MM.1S (cell line): Measurements from ENCODE around the gene SSH3.

Source experiments
- DNase-seq: peaks from one replicate; pipeline ENCODE4 v3.0.0-alpha.2; 2015
- H2AFZ ChIP-seq: fragments of 300-600 bp; sonication (generic); 2 replicates; pipeline ENCODE4 v1.6.0; 2016; ENCODE audit warnings: antibody characterized with exemption, low read length
- H3F3A ChIP-seq: fragments of 300-600 bp; sonication (generic); 2 replicates; pipeline ENCODE4 v1.6.1; 2016; ENCODE audit warnings: mild to moderate bottlenecking, antibody characterized with exemption, low read length, moderate library complexity, mixed read lengths; ENCODE audit not compliant: insufficient read depth
- H3K27ac ChIP-seq: fragments of 300-600 bp; sonication (generic); 2 replicates; pipeline ENCODE4 v1.5.1; 2016; ENCODE audit warnings: mild to moderate bottlenecking, low read length
- H3K27me3 ChIP-seq: fragments of 300-600 bp; sonication (generic); replicated peaks from 2 replicates; pipeline ENCODE4 v1.6.0; 2016; ENCODE audit warnings: low read length; ENCODE audit not compliant: insufficient read depth
- H3K36me3 ChIP-seq: fragments of 300-600 bp; sonication (generic); replicated peaks from 2 replicates; pipeline ENCODE4 v1.6.1; 2016; ENCODE audit warnings: mild to moderate bottlenecking, low read length, mixed read lengths; ENCODE audit not compliant: insufficient read depth
- H3K4me1 ChIP-seq: fragments of 300-600 bp; sonication (generic); 2 replicates; pipeline ENCODE4 v1.6.1; 2016; ENCODE audit warnings: low read length, mixed read lengths
- H3K4me2 ChIP-seq: fragments of 300-600 bp; sonication (generic); 2 replicates; pipeline ENCODE4 v1.6.0; 2016; ENCODE audit warnings: low read depth, low read length
- H3K4me3 ChIP-seq: fragments of 300-600 bp; sonication (generic); 2 replicates; pipeline ENCODE4 v1.5.1; 2016; ENCODE audit warnings: low read length, mixed read lengths
- H3K79me2 ChIP-seq: fragments of 300-600 bp; sonication (generic); 2 replicates; pipeline ENCODE4 v1.6.1; 2016; ENCODE audit warnings: mixed run types, low read length, mixed read lengths
- H3K9ac ChIP-seq: fragments of 300-600 bp; sonication (generic); 2 replicates; pipeline ENCODE4 v1.6.1; 2016; ENCODE audit warnings: low read length, mixed read lengths
- H3K9me2 ChIP-seq: fragments of 300-600 bp; sonication (generic); replicated peaks from 2 replicates; pipeline ENCODE4 v1.6.1; 2016; ENCODE audit warnings: mild to moderate bottlenecking, low read length, mixed read lengths; ENCODE audit not compliant: insufficient read depth
- H3K9me3 ChIP-seq: fragments of 300-600 bp; sonication (generic); replicated peaks from 2 replicates; pipeline ENCODE4 v1.6.1; 2016; ENCODE audit warnings: mild to moderate bottlenecking, low read length, mixed read lengths; ENCODE audit not compliant: insufficient read depth
- H4K20me1 ChIP-seq: fragments of 300-600 bp; sonication (generic); 2 replicates; pipeline ENCODE4 v1.6.1; 2016; ENCODE audit warnings: mild to moderate bottlenecking, low read length, moderate library complexity, mixed read lengths; ENCODE audit not compliant: insufficient read depth
- EZH2 ChIP-seq: fragments of 300-600 bp; sonication (generic); optimal IDR thresholded peaks from 2 replicates; pipeline ENCODE3; 2017; ENCODE audit warnings: low read depth, mild to moderate bottlenecking, antibody characterized with exemption, low read length, mixed read lengths
- EZH2phosphoT487 ChIP-seq: fragments of 300-600 bp; sonication (generic); IDR thresholded peaks from 2 replicates; pipeline ENCODE4 v1.6.1; 2018; ENCODE audit warnings: antibody characterized with exemption, low read length
- TF ChIP-seq, protein P1 (sequence below): fragments of 300-600 bp; sonication (generic); IDR thresholded peaks from 2 replicates; pipeline ENCODE4 v1.5.1; 2016; ENCODE audit warnings: antibody characterized with exemption, low read length, mixed read lengths

The SSH3 gene

DNA sequence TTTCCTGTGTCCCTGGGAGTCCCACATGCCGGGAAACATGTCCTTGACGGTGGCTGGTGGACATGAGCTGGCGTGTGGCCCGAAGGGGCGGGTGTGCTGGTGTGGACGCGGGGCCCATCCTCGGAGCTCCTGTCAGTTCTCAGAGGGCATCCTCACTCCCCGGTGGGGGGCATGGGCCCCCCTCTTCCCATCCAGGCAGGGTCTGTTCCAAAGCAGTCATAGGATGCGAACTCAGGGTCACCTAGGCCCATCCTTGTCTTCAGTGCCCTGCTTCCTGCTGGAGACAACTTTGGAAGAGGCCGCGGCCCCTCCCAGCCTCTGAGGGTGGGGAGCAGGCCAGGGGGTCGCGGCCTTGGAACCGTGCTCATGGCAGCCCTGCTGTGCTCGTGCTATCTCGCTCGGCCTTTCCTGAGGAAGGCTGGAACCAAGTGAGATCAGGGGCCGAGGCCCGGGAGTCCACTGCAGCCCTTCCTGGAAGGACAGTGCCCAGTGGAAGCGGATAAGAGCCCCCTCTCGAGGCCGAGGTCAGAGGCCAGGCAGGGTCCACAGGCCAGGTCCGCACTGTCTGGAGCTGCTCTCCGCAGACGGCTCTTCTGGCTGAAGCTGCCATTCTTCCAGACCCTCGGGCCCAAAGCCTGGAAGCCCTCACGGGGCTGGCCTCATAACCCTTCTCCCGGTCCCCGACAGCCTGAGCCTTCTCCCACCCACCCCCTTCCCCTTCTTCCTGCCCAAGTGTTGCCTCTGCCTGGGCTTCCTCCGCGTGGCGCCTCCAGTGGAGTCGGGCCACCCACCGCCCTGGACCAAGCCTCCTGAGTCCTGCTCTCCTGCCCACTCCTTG, 28.3 kb upstream of the SSH3 start:
- H3K27me3 ChIP-seq, result no peaks in the 10 kb centered on the region
- H2AFZ ChIP-seq, result no peak overlapping the region
- H3K79me2 ChIP-seq, result peaks cover 96% of the 10 kb centered on the region
- peaks cover 75% of the 10 kb centered on the region for H3K4me1 ChIP-seq
- H3K9me3 ChIP-seq, result no peaks in the 10 kb centered on the region
- peaks cover 33% of the 10 kb centered on the region for H3F3A ChIP-seq
- H3K4me2 ChIP-seq, result peak overlapping the region; percentile 68; the same call in 1 of the 2 replicates
- H3K9ac ChIP-seq, result no peak overlapping the region
- peaks cover 35% of the 10 kb centered on the region for H4K20me1 ChIP-seq
- peak overlapping the region; percentile 92; the same call in 1 of the 2 replicates for H3K27ac ChIP-seq
- H3K9me2 ChIP-seq, result no peaks in the 10 kb centered on the region
- TF ChIP-seq EZH2phosphoT487 (no peak), EZH2 (no peak)
- TF ChIP-seq, protein P1, sequence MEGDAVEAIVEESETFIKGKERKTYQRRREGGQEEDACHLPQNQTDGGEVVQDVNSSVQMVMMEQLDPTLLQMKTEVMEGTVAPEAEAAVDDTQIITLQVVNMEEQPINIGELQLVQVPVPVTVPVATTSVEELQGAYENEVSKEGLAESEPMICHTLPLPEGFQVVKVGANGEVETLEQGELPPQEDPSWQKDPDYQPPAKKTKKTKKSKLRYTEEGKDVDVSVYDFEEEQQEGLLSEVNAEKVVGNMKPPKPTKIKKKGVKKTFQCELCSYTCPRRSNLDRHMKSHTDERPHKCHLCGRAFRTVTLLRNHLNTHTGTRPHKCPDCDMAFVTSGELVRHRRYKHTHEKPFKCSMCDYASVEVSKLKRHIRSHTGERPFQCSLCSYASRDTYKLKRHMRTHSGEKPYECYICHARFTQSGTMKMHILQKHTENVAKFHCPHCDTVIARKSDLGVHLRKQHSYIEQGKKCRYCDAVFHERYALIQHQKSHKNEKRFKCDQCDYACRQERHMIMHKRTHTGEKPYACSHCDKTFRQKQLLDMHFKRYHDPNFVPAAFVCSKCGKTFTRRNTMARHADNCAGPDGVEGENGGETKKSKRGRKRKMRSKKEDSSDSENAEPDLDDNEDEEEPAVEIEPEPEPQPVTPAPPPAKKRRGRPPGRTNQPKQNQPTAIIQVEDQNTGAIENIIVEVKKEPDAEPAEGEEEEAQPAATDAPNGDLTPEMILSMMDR, result no peak
- H3K36me3 ChIP-seq, result peaks cover 8% of the 10 kb centered on the region
- no peak for DNase-seq
- H3K4me3 ChIP-seq, result no peak overlapping the region

DNA sequence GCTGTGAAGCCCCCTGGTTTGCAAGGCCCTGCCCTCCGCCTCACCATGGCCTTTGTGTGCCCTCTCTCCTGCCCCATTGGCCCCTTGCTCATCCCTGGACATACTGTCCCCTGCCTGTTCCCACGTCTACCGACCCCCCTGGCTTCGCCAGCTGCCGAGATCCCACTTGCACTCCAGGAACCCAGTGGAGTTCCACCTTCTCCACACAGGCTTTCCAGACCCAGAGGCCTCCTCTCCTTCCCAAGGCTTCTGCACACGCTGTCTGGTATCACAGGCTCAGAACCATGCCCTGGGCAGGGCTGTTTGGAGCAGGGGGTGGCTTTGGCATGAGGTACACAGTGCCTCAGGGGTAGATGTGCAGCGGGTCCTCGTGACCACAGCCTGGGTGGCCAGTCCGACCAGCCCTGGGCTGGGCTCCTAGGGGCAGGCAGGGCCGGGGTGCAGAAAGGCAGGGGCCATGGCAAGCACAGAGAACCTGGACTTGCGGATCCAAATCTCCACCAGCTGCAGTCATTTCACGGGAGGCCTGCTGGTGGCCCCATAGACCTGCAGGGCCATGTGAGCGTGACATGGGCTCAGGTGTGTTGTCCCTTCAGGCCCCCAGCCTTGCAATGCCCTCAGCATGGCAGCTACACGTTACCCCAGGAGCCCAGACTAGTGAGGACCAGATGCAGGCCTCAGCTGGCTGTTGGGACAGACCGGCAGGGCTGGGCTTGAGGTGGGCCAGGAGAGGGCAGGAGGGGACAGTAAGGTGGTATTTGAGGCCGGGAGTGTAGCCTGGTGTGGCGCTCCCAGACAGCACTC, 27.5 kb upstream of the SSH3 start:
- no peak for DNase-seq
- Histone ChIP-seq H3F3A (peaks cover 33% of the 10 kb centered on the region), H3K4me3 (no peak overlapping the region), H3K79me2 (peaks cover 96% of the 10 kb centered on the region), H3K36me3 (peaks cover 15% of the 10 kb centered on the region), H4K20me1 (peaks cover 27% of the 10 kb centered on the region), H2AFZ (no peak overlapping the region), H3K27ac (peak overlapping the region; percentile 92; the same call in 1 of the 2 replicates), H3K9ac (peak overlapping the region; percentile 67; the same call in 1 of the 2 replicates), H3K9me2 (no peaks in the 10 kb centered on the region), H3K4me1 (peaks cover 67% of the 10 kb centered on the region), H3K4me2 (peak overlapping the region; percentile 68), H3K27me3 (no peaks in the 10 kb centered on the region), H3K9me3 (no peaks in the 10 kb centered on the region)
- TF ChIP-seq EZH2phosphoT487 (no peak), EZH2 (no peak)
- TF ChIP-seq, protein P1, result no peak

DNA sequence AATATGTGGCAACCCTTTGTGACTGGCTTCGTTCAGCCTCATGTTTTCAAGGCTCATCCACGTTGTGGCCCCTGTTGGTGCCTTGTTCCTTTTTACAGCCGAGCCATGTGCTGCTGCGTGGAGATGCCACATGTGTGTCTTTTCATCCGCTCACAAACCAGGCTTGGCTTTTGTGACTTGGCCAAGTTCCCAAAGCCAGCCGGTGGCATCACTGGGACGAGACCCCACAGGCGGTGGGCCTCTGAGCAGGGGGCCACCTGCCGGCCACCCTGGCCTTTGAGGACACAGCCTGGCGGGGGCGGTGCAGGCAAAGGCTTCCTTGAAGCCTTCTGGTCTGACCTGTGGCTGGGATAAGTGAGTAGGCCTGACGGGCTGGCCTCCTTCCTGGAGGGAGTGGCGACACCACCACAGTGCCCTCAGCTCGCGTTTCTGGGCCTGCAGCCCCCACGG, 26.5 kb upstream of the SSH3 start:
- Histone ChIP-seq H3K9ac (peak overlapping the region; percentile 67), H3K27me3 (no peaks in the 10 kb centered on the region), H3K9me2 (no peaks in the 10 kb centered on the region), H3K36me3 (peaks cover 17% of the 10 kb centered on the region), H3K4me1 (peaks cover 57% of the 10 kb centered on the region), H3K4me2 (peak overlapping the region; percentile 68), H3K79me2 (peaks cover 96% of the 10 kb centered on the region), H3K4me3 (peak overlapping the region; percentile 25; the same call in 1 of the 2 replicates), H4K20me1 (peaks cover 17% of the 10 kb centered on the region), H3K27ac (peak overlapping the region; percentile 92), H3K9me3 (no peaks in the 10 kb centered on the region), H3F3A (peaks cover 27% of the 10 kb centered on the region), H2AFZ (no peak overlapping the region)
- TF ChIP-seq, protein P1, result peak; percentile 54
- no peak for TF ChIP-seq EZH2phosphoT487
- peak; percentile 57 for DNase-seq
